GM12878 (cell line): ENCODE results near the gene CADM2. TPM values are rescaled to one million over a fixed set of nuclear protein-coding genes. Genes with fewer than 3 reads are reported as not detected.

Experiments used
- DPF2 ChIP-seq: fragments of 450-650 bp; IDR thresholded peaks from 2 replicates; pipeline ENCODE4 v1.6.1; 2017; ENCODE audit warnings: mild to moderate bottlenecking
- E2F8 ChIP-seq: fragments of 450-650 bp; IDR thresholded peaks from 2 replicates; pipeline ENCODE4 v1.6.1; 2018; ENCODE audit warnings: mild to moderate bottlenecking, low read depth, moderate library complexity; ENCODE audit not compliant: partially characterized antibody
- FOXK2 ChIP-seq: fragments of 450-650 bp; IDR thresholded peaks from 2 replicates; pipeline ENCODE4 v1.6.1; 2017; ENCODE audit warnings: mild to moderate bottlenecking, moderate library complexity
- HDAC2 ChIP-seq: fragments of 200-600 bp; sonication (generic); IDR thresholded peaks from 2 replicates; pipeline ENCODE4 v1.6.1; 2017
- HDAC6 ChIP-seq: fragments of 200-600 bp; sonication (generic); IDR thresholded peaks from one replicate; pipeline ENCODE4 v1.8.0; 2017; ENCODE audit warnings: antibody characterized with exemption; ENCODE audit not compliant: unreplicated experiment
- IRF4 ChIP-seq: IDR thresholded peaks from 2 replicates; pipeline ENCODE4 v1.6.1; 2011; ENCODE audit warnings: low read depth, low read length
- LARP7 ChIP-seq: fragments of 450-650 bp; IDR thresholded peaks from 2 replicates; pipeline ENCODE4 v1.6.1; 2017; ENCODE audit warnings: mild to moderate bottlenecking
- MTA2 ChIP-seq: fragments of 450-650 bp; IDR thresholded peaks from 2 replicates; pipeline ENCODE4 v1.6.1; 2016; ENCODE audit warnings: low read depth, mild to moderate bottlenecking, moderate library complexity
- NBN ChIP-seq: fragments of 450-650 bp; IDR thresholded peaks from 2 replicates; pipeline ENCODE4 v1.6.1; 2016
- PML ChIP-seq: IDR thresholded peaks from 2 replicates; pipeline ENCODE4 v1.6.1; 2012; ENCODE audit warnings: low read length, inconsistent platforms
- YBX1 ChIP-seq: fragments of 450-650 bp; IDR thresholded peaks from 2 replicates; pipeline ENCODE4 v1.6.1; 2016; ENCODE audit warnings: antibody characterized with exemption
- ZNF24 ChIP-seq: fragments of 450-650 bp; IDR thresholded peaks from 2 replicates; pipeline ENCODE4 v1.6.1; 2017; ENCODE audit warnings: antibody characterized with exemption, mild to moderate bottlenecking
- ZNF622 ChIP-seq: fragments of 450-650 bp; IDR thresholded peaks from 2 replicates; pipeline ENCODE4 v1.6.1; 2017; ENCODE audit warnings: mild to moderate bottlenecking, inconsistent platforms
- polyA plus RNA-seq, 11 experiments: library from polyadenylated mRNA; depleted of rRNA in 4 of 11; unstranded in 6 of 11; stranded (reverse) in 5 of 11; fragments of >200 nt; fragmentation: Nextera tagmentation in 4 of 11; fragmentation: Illumina TruSeq in 1 of 11; extraction: Ambion mirVana in 4 of 11; extraction: Trizol in 1 of 11; gene quantifications; 1 replicate in 1 of 11; 2 replicates in 10 of 11; pipeline versions ENCODE4 v1.2.1 to v1.2.3, GENCODE V29; 2011 to 2016; ENCODE audit warnings: inconsistent platforms in 2 of 11, missing spikeins in 2 of 11, low read depth in 1 of 11
- total RNA-seq, 4 experiments: library from RNA; depleted of rRNA in 3 of 4; stranded (reverse); fragments of >200 nt in 3 of 4; fragmentation: Illumina TruSeq in 1 of 4; extraction: Trizol in 1 of 4; gene quantifications; 2 replicates each; pipeline versions ENCODE4 v1.2.1 to v1.2.3, GENCODE V29; 2013 to 2021
- TF ChIP-seq, protein P1 (sequence below): fragments of 150-350 bp; IDR thresholded peaks from 2 replicates; pipeline ENCODE4 v1.6.1; 2014; ENCODE audit warnings: mild to moderate bottlenecking, low read depth, low read length
- TF ChIP-seq, protein P2 (sequence below): IDR thresholded peaks from 2 replicates; pipeline ENCODE4 v1.6.1; 2012; ENCODE audit warnings: low read length, inconsistent platforms
- TF ChIP-seq, protein P3 (sequence below): fragments of 450-650 bp; IDR thresholded peaks from 2 replicates; pipeline ENCODE4 v1.6.1; 2017; ENCODE audit warnings: low read depth, mild to moderate bottlenecking, moderate library complexity
- TF ChIP-seq, protein P4 (sequence below): fragments of 450-650 bp; conservative IDR thresholded peaks from 2 replicates; pipeline ENCODE4 v1.6.1; 2017; ENCODE audit warnings: mild to moderate bottlenecking, moderate library complexity

Gene CADM2
- total and polyA plus RNA-seq, 10 of the 15 experiments (the other 5 are each of a cell fraction or from before 2014, with no cell fraction given): 0.13 TPM; not detected in 9

DNA sequence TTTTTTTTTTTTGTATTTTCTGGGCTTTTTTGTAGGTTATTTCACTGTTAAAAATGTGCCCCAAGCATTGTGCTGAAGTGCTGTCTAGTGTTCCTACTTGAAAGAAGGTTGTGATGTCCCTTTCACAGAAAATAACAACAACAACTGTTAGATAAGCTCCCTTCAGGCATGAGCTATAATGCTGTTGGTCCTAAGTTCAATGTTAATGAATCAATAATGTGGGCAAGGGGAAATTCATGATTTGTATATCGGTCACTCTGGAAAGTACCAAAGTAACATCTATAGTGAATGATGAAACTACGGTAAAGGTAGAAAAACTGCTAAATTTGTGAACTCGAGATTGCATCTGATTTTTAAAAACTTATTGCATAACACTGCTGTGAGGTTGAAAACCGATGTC is 539.4 kb downstream of the CADM2 start (continued):
- TF ChIP-seq, protein P1, sequence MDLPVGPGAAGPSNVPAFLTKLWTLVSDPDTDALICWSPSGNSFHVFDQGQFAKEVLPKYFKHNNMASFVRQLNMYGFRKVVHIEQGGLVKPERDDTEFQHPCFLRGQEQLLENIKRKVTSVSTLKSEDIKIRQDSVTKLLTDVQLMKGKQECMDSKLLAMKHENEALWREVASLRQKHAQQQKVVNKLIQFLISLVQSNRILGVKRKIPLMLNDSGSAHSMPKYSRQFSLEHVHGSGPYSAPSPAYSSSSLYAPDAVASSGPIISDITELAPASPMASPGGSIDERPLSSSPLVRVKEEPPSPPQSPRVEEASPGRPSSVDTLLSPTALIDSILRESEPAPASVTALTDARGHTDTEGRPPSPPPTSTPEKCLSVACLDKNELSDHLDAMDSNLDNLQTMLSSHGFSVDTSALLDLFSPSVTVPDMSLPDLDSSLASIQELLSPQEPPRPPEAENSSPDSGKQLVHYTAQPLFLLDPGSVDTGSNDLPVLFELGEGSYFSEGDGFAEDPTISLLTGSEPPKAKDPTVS: no peak
- TF ChIP-seq HDAC6: no peak
- 0 out of 2 replicates have a peak, but pooled peaks have one; percentile 28 for TF ChIP-seq MTA2
- TF ChIP-seq FOXK2: no peak
- TF ChIP-seq HDAC2: no peak
- 0 out of 2 replicates have a peak, but pooled peaks have one; percentile 28 for TF ChIP-seq DPF2
- TF ChIP-seq PML: no peak
- no peak for TF ChIP-seq YBX1
- TF ChIP-seq, protein P2, sequence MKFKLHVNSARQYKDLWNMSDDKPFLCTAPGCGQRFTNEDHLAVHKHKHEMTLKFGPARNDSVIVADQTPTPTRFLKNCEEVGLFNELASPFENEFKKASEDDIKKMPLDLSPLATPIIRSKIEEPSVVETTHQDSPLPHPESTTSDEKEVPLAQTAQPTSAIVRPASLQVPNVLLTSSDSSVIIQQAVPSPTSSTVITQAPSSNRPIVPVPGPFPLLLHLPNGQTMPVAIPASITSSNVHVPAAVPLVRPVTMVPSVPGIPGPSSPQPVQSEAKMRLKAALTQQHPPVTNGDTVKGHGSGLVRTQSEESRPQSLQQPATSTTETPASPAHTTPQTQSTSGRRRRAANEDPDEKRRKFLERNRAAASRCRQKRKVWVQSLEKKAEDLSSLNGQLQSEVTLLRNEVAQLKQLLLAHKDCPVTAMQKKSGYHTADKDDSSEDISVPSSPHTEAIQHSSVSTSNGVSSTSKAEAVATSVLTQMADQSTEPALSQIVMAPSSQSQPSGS: no peak
- TF ChIP-seq ZNF24: 0 out of 2 replicates have a peak, but pooled peaks have one; percentile 16
- TF ChIP-seq ZNF622: no peak
- no peak for TF ChIP-seq LARP7
- TF ChIP-seq, protein P3, sequence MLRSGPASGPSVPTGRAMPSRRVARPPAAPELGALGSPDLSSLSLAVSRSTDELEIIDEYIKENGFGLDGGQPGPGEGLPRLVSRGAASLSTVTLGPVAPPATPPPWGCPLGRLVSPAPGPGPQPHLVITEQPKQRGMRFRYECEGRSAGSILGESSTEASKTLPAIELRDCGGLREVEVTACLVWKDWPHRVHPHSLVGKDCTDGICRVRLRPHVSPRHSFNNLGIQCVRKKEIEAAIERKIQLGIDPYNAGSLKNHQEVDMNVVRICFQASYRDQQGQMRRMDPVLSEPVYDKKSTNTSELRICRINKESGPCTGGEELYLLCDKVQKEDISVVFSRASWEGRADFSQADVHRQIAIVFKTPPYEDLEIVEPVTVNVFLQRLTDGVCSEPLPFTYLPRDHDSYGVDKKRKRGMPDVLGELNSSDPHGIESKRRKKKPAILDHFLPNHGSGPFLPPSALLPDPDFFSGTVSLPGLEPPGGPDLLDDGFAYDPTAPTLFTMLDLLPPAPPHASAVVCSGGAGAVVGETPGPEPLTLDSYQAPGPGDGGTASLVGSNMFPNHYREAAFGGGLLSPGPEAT: peak; percentile 36; the same call in 1 of the 2 replicates
- TF ChIP-seq, protein P4, sequence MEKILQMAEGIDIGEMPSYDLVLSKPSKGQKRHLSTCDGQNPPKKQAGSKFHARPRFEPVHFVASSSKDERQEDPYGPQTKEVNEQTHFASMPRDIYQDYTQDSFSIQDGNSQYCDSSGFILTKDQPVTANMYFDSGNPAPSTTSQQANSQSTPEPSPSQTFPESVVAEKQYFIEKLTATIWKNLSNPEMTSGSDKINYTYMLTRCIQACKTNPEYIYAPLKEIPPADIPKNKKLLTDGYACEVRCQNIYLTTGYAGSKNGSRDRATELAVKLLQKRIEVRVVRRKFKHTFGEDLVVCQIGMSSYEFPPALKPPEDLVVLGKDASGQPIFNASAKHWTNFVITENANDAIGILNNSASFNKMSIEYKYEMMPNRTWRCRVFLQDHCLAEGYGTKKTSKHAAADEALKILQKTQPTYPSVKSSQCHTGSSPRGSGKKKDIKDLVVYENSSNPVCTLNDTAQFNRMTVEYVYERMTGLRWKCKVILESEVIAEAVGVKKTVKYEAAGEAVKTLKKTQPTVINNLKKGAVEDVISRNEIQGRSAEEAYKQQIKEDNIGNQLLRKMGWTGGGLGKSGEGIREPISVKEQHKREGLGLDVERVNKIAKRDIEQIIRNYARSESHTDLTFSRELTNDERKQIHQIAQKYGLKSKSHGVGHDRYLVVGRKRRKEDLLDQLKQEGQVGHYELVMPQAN: no peak
- 0 out of 2 replicates have a peak, but pooled peaks have one; percentile 26 for TF ChIP-seq NBN
- TF ChIP-seq E2F8: no peak
- no peak for TF ChIP-seq IRF4
